ENCODE results near the gene PPP1R9B. TPM values are rescaled to one million over a fixed set of nuclear protein-coding genes. Genes with fewer than 3 reads are reported as not detected.

Gene PPP1R9B
- total and polyA plus RNA-seq, 2 of the 8 experiments (the other 6 are each of a cell fraction or from before 2014, with no cell fraction given), result 5.2 to 13.1 TPM

- TF ChIP-seq BACH1 (IDR thresholded peaks at IDR 0.05; ENCODE audit: low read length) (no peak), RXRA (IDR thresholded peaks at IDR 0.05; ENCODE audit: insufficient read depth, low read depth, low read length) (no peak), PHF8 (conservative IDR thresholded peaks at IDR 0.05; ENCODE audit: low read depth, low read length) (no peak), SUZ12 (IDR thresholded peaks at IDR 0.05; ENCODE audit: low read length) (no peak), RFX5 (IDR thresholded peaks at IDR 0.05; ENCODE audit: borderline replicate concordance, low read depth, low read length) (no peak), SAP30 (IDR thresholded peaks at IDR 0.05; ENCODE audit: insufficient read depth, insufficient replicate concordance, low read length) (no peak), FOSL1 (IDR thresholded peaks at IDR 0.05; ENCODE audit: insufficient read depth, low read depth, low read length) (no peak), EZH2 (IDR thresholded peaks at IDR 0.05; ENCODE audit: low read depth, low read length, severe bottlenecking) (no peak)
Measured at GRCh38 chr17:50101346-50102163, 48.9 kb downstream of the PPP1R9B start (continued).
